IMR-90 (cell line): ENCODE measurements around the gene ENAH. TPM values are rescaled to one million over a fixed set of nuclear protein-coding genes. Genes with fewer than 3 reads are reported as not detected.

Source experiments
- ATAC-seq: fragments of 200-7000 bp; cut with Tn5 transposase; 2 replicates; pipeline ENCODE4 v1.9.1; 2020; ENCODE audit warnings: low read depth, mild to moderate bottlenecking, moderate library complexity
- BruUV-seq: library from RNA; stranded (reverse); fragments of 400-500 nt; replicated peaks from 2 replicates; lab custom pipeline; 2021; lab: Mats Ljungman, UMichigan
- CTCF ChIA-PET: fragments of 300-600 bp; formaldehyde crosslinking; extraction: SDS; loops from one replicate; lab custom pipeline; 2021; ENCODE audit warnings: antibody characterized with exemption; lab: Yijun Ruan, JAX
- POLR2A ChIA-PET: fragments of 300-600 bp; sonication (Branson Sonifier 250); formaldehyde crosslinking; loops from one replicate; lab custom pipeline; 2022; ENCODE audit warnings: antibody characterized with exemption; ENCODE audit not compliant: unreplicated experiment; lab: Charles Lee
- DNase-seq: peaks from one replicate; pipeline ENCODE4 v3.0.0; 2013
- H2AFZ ChIP-seq: replicated peaks from 2 replicates; pipeline ENCODE3; 2013; ENCODE audit warnings: low read length, mild to moderate bottlenecking; ENCODE audit not compliant: poor library complexity
- H2AK5ac ChIP-seq: 2 replicates; pipeline ENCODE4 v1.6.1; 2013; ENCODE audit warnings: low read depth, low read length, inconsistent platforms
- H2AK9ac ChIP-seq: replicated peaks from 2 replicates; pipeline ENCODE3; 2013; ENCODE audit warnings: mild to moderate bottlenecking, low read depth, low read length, moderate library complexity; ENCODE audit not compliant: poor library complexity
- H2BK120ac ChIP-seq: 2 replicates; pipeline ENCODE4 v1.6.1; 2013; ENCODE audit warnings: low read depth, low read length, inconsistent platforms
- H2BK15ac ChIP-seq: 3 replicates; pipeline ENCODE4 v1.6.1; 2013; ENCODE audit warnings: low read depth, low read length, inconsistent platforms
- H2BK20ac ChIP-seq: 2 replicates; pipeline ENCODE4 v1.6.1; 2013; ENCODE audit warnings: low read depth, mild to moderate bottlenecking, inconsistent platforms, low read length, moderate library complexity
- H2BK5ac ChIP-seq: 2 replicates; pipeline ENCODE4 v1.6.1; 2013; ENCODE audit warnings: mild to moderate bottlenecking, low read depth, low read length, inconsistent platforms; ENCODE audit not compliant: poor library complexity, severe bottlenecking
- H3K14ac ChIP-seq: replicated peaks from 2 replicates; pipeline ENCODE4 v1.6.1; 2013; ENCODE audit warnings: low read depth, low read length, inconsistent platforms
- H3K18ac ChIP-seq: 2 replicates; pipeline ENCODE4 v1.6.1; 2013; ENCODE audit warnings: low read depth, low read length, control low read depth
- H3K23ac ChIP-seq: 2 replicates; pipeline ENCODE4 v1.6.1; 2013; ENCODE audit warnings: low read depth, low read length, inconsistent platforms
- H3K27ac ChIP-seq: 2 replicates; pipeline ENCODE4 v1.5.1; 2013; ENCODE audit warnings: mild to moderate bottlenecking, control low read depth, low read length; ENCODE audit not compliant: insufficient read depth
- H3K27me3 ChIP-seq: 2 replicates; pipeline ENCODE4 v1.6.1; 2013; ENCODE audit warnings: low read length; ENCODE audit not compliant: control insufficient read depth, insufficient read depth
- H3K36me3 ChIP-seq: 2 replicates; pipeline ENCODE4 v1.6.1; 2013; ENCODE audit warnings: low read length, mixed read lengths; ENCODE audit not compliant: control insufficient read depth, insufficient read depth
- H3K4ac ChIP-seq: 2 replicates; pipeline ENCODE4 v1.6.1; 2013; ENCODE audit warnings: low read depth, low read length, inconsistent platforms
- H3K4me1 ChIP-seq: 2 replicates; pipeline ENCODE4 v1.6.1; 2013; ENCODE audit warnings: low read length, mixed read lengths; ENCODE audit not compliant: control insufficient read depth, insufficient read depth
- H3K4me2 ChIP-seq: 2 replicates; pipeline ENCODE4 v1.6.1; 2013; ENCODE audit warnings: low read depth, mild to moderate bottlenecking, control low read depth, low read length, moderate library complexity
- H3K4me3 ChIP-seq: 2 replicates; pipeline ENCODE4 v1.5.1; 2013; ENCODE audit warnings: low read depth, mild to moderate bottlenecking, control low read depth, low read length, moderate library complexity; ENCODE audit not compliant: insufficient read depth
- H3K56ac ChIP-seq: 2 replicates; pipeline ENCODE4 v1.6.1; 2013; ENCODE audit warnings: low read length, inconsistent platforms; ENCODE audit not compliant: insufficient read depth; ENCODE audit errors: extremely low read depth
- H3K79me1 ChIP-seq, 2 experiments: 2 replicates each; pipeline ENCODE4 v1.6.1; 2013; ENCODE audit warnings: low read length in 2 of 2, inconsistent platforms in 1 of 2, low read depth in 1 of 2
- H3K9ac ChIP-seq: 2 replicates; pipeline ENCODE4 v1.6.1; 2013; ENCODE audit warnings: low read depth, low read length, control low read depth
- H3K9me1 ChIP-seq: 2 replicates; pipeline ENCODE4 v1.6.1; 2013; ENCODE audit warnings: low read length, inconsistent platforms; ENCODE audit not compliant: insufficient read depth
- H3K9me3 ChIP-seq: 2 replicates; pipeline ENCODE4 v1.6.1; 2013; ENCODE audit warnings: low read length; ENCODE audit not compliant: control insufficient read depth, insufficient read depth
- H4K20me1 ChIP-seq: 2 replicates; pipeline ENCODE4 v1.6.1; 2013; ENCODE audit warnings: low read length, inconsistent platforms; ENCODE audit not compliant: insufficient read depth
- H4K5ac ChIP-seq: 2 replicates; pipeline ENCODE4 v1.6.1; 2013; ENCODE audit warnings: mild to moderate bottlenecking, low read depth, low read length, control low read depth
- H4K8ac ChIP-seq, 2 experiments: 2 replicates each; pipeline ENCODE4 v1.6.1; 2013; ENCODE audit warnings: low read depth in 2 of 2, low read length in 2 of 2, control low read depth in 1 of 2, inconsistent platforms in 1 of 2
- H4K91ac ChIP-seq: 2 replicates; pipeline ENCODE4 v1.6.1; 2013; ENCODE audit warnings: low read depth, low read length, inconsistent platforms; ENCODE audit not compliant: insufficient read depth
- CEBPB ChIP-seq: IDR thresholded peaks from 2 replicates; pipeline ENCODE4 v1.6.1; 2012; ENCODE audit warnings: low read depth, low read length, improper control_type of control experiment
- whole genome bisulfite sequencing, 2 experiments: methylation state at CpG; one replicate each; pipeline versions ENCODE4 v1.1.5 to v1.1.7; 2013; ENCODE audit warnings: missing lambda C conversion rate in 2 of 2; ENCODE audit not compliant: insufficient read length in 1 of 2; ENCODE audit errors: extremely low coverage in 2 of 2; 5-methylcytosine and 5-hydroxymethylcytosine counted together
- dilution Hi-C: fragments of 300-500 bp; cut with HindIII; formaldehyde crosslinking; loops from one replicate; pipeline ENCODE4 v1.14.3; 2018; ENCODE audit warnings: low sequenced_read_pairs; ENCODE audit not compliant: unreplicated experiment
- in situ Hi-C: fragments of 300-500 bp; cut with MboI; formaldehyde crosslinking; loops from 3 replicates; pipeline ENCODE4 v1.14.3; 2019; ENCODE audit warnings: low sequenced_read_pairs, inconsistent platforms, mixed read lengths
- intact Hi-C: fragments of 100-400 bp; cut with micrococcal nuclease; formaldehyde crosslinking; loops from 2 replicates; pipeline ENCODE4 v1.10.0; 2022
- polyA plus RNA-seq, 3 experiments: library from polyadenylated mRNA; depleted of rRNA; stranded (reverse); fragments of >200 nt; gene quantifications; 2 replicates each; pipeline ENCODE4 v1.2.3, GENCODE V29; 2012; ENCODE audit warnings: low replicate concordance in 1 of 3
- total RNA-seq: library from RNA; depleted of rRNA; stranded (reverse); fragments of >200 nt; gene quantifications from 2 replicates; pipeline ENCODE4 v1.2.3, GENCODE V29; 2012

ENAH gene
- total and polyA plus RNA-seq, 2 of the 4 experiments (the other 2 are of a cell fraction) = 61.3 to 86.9 TPM

DNA sequence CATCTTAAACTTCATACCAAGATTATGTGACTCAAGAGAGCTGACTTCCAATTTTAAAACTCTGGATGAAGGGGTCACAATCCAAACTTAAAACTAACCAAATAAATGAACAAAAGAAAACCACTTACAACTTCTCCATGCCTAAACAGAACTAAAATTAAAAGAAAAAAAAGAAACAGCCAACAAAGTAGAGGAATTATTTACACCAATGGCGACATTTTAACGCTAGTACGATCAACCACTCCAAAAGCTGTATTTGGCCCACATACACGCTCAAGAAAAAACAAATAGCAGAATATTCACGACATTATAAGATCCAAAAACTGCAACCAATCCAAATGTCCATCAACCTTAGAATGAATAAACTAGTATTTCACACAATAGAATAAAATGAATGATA is 42.4 kb downstream of the ENAH start:
- no peak for TF ChIP-seq CEBPB
- H3K14ac ChIP-seq = no peak overlapping the region
- no peak overlapping the region for H4K91ac ChIP-seq
- POLR2A ChIA-PET = no interaction called here
- no peak overlapping the region for H3K56ac ChIP-seq
- H3K9me3 ChIP-seq = no peaks in the 10 kb centered on the region
- H4K20me1 ChIP-seq = peaks cover 79% of the 10 kb centered on the region
- no peak overlapping the region for H3K9ac ChIP-seq
- no peak overlapping the region for H2BK20ac ChIP-seq
- no peak overlapping the region for H4K8ac ChIP-seq
- DNase-seq (no peak), ATAC-seq (no peak)
- peaks cover 21 to 58% of the 10 kb centered on the region in 2 experiments for H3K79me1 ChIP-seq
- no peak overlapping the region for H2BK15ac ChIP-seq
- in situ Hi-C loops (no loop called here), intact Hi-C loops (no loop called here), dilution Hi-C loops (no loop called here)
- no peak overlapping the region for H3K18ac ChIP-seq
- WGBS, 2 experiments = no CpG with 5 or more reads among the region's 5 CpGs
- peaks cover 11% of the 10 kb centered on the region for H3K4me1 ChIP-seq
- no peak overlapping the region for H3K4ac ChIP-seq
- no peak overlapping the region for H2AK5ac ChIP-seq
- no peaks in the 10 kb centered on the region for H3K27me3 ChIP-seq
- H3K4me3 ChIP-seq = no peak overlapping the region
- peaks cover 13% of the 10 kb centered on the region for H3K9me1 ChIP-seq
- no peak overlapping the region for H3K4me2 ChIP-seq
- no peak overlapping the region for H3K23ac ChIP-seq
- CTCF ChIA-PET = interaction anchor here (0.6 kb wide), 1 partner anchor 158 kb away, joined by 3 read pairs; no protein-coding TSS in a partner anchor
- 0 out of 2 replicates have a peak, but pooled peaks cover 1% of the 10 kb centered on the region for H3K36me3 ChIP-seq
- H2BK120ac ChIP-seq = no peak overlapping the region
- no peak overlapping the region for H2AK9ac ChIP-seq
- no peak overlapping the region for H2AFZ ChIP-seq
- H4K5ac ChIP-seq = no peak overlapping the region
- H3K27ac ChIP-seq = no peak overlapping the region
- no peak overlapping the region for H2BK5ac ChIP-seq
- BruUV-seq = no TSS peak
